DMS 273 treated with DMSO at 0.1 percent for 48 hours (cell line): ENCODE results near the gene RMDN3.
A peak's percentile ranks its signal among the peaks of the same experiment; 100 is the strongest.

Experiments
- DNase-seq: peaks from one replicate; lab custom pipeline; 2025; lab: John Stamatoyannopoulos, UW

RMDN3 gene

DNA sequence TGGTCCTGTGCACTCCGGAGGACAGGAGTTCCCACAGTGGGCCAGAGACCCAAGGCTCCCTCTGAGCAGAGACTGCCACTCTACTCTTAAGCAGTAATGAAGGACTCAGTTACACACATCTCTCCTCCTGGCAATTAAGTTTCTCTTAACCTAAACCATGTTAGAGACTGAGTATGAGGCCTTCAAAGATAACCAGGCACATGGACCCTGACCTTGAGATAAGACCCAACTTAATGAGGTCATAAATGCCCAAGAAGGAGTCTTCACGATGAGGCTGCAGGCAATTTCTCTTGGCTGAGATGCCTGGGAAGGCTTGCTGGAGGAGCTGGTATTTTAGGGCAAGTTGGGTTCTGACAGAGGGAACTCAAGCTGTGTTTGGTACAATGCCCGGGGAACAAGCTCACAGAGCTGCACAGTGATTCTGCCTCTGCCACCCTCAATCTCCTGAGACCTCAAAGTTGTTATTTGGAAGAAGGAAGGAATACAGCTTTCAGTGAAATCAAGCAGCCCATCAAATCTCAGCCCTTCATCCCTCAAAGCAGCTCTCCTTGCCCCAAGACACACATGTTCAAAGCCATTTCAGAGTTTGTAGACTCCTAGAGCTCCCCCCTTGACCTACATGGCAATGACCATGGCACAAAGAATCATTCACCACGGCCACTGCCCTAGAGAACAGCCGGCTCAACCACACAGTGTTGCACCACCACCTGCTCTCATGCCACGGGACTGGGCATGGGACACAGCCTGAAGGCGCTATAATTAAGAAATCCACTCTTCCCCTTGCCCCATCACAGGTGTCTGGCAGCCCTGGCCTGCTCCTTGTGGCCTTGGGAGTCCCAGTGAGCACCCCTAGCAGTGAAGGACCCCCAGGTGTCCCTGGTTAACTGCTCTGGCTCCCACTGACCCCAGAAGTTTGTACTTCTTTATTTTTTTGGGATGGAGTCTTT lies 7.1 kb downstream of the RMDN3 start:
- no peak for DNase-seq

DNA sequence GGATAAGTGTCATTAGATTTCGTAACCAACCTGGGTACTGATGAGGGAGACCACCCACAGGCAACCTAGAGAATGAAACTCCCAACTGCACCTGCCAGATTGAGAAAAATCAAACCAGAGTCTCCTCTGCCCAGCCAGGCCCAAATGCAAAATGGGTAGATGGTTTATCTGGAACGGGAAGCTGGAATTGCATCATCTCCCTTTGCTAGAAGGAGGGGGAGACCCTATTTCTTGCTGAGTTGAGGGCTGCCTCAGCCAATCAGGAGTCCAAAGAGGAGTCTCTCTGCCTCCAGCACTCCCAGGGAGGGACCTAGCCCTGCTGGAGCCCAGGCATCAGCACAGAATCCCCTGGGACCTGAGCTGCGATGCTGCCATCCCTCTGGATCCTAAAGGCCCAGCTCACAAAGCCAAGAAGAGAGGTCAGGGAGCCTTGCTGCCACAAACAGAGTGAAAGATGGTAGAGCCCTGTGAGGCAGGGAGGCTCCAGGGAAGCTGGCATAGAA lies 8.1 kb downstream of the RMDN3 start:
- DNase-seq = no peak

DNA sequence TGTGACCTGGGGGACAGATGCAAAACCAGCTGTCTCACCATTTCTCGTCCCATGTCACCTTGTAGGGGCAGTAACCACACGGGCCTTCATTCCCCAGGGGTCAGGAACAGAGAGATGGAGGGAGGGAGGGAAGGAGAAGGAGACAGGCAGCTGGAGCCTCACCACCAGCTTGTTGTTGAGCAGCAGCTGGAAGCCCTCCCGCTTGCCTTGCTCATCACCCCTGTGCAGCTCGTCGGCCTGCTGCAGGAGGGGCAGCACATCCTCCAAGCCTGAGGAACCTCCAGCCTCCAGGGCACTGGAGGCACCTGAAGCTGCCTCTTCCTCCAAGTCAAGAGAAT lies 10.3 kb downstream of the RMDN3 start:
- no peak for DNase-seq

DNA sequence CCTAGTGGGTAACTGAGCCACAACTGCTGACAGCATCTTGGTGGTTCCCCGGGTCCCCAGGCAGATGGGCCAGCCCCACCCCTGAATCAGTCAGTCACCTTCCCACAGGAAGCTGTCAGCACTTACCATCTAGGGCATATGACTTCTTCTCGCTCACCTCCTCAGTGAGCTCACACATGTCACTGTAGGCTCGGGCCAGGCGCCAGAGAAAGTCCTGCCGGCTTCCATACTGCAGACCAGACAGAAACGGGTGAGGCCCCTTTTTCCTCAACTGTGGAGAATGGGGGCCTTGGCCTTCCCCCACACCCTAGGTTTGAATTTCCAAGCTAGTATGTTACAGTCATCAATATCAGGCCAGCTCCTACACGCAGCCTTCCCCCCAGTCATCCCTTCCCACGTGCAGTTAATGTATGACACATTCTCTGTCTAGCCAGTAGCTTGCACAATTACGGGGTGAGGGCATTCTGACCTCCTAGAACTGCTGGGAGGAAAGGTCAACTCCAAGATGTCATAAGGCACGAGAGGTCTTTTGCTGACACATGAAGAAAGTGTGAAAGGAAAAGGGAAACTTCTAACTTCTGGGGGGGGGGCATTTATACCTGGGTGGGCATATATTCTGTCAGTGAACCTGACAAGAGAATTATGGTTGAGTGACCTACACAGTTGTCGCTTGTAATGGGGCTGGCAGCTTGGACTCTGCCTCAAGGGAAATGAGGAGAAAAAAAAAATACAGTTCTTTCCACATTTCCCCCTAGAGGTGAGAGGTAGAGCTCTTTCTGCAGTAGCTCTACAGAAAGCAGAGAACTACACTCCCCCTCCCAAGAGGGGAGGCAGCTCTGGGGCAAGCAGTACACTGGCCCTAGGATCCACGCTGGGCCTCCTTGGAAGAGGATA lies 10.9 kb downstream of the RMDN3 start:
- no peak for DNase-seq

DNA sequence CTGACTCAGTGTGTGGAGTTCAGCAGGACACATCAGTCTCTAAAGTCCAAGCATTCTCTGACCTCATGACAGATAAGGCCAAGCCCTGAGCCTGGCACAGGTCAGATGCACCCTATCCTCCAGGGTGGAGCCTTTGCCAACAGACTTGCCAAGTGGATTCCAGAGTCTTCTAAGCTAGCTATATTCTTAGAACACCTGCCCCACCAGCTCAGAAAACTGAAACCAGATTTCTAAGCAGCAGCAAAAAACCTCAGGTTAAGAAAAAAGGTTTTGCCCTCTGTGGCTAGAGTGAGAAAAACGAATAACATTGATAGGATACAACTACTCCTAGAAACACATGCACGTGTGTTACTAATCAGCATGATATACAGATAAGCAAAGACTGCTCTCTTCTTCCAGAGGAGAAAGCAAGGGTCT lies 11.6 kb downstream of the RMDN3 start:
- DNase-seq = no peak

DNA sequence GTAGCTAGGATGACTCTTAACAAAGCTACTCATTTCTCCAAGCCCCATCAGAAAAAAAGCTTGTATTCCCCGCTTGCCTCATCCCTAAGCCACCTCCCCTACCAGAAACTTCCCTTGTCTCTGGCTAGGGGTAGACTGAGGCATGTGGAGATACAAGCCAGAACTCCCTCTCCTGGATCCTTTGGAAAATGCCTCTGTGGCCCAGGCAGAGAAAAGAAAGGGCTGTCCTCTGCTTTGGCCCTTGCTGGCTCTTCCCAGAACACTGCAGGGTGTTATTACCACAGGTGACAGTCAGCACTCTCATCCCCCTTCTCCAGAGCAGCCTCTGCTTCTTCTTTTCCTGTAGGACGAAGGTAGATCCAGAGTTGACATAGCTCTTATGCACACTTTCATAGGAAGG lies 15.2 kb downstream of the RMDN3 start:
- DNase-seq = no peak

DNA sequence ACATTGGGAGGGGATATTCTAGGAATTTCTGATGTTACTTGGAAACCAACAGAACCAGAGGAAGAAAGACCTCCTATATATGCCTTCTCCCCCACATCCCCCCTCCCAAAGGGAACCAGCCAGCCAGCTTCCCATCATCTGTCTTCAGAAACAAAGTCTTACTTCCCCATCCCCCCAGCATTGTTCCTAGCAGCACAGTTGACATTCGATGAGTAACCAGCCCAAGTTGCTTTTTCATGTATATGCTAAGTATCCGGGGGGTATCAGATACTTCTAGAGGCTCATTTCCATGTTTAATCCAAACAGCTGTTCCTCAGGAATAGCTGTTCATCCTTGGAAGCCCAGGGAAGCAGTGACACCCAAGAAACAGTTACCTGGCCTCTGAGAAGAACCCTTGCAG lies 16.0 kb downstream of the RMDN3 start:
- no peak for DNase-seq

DNA sequence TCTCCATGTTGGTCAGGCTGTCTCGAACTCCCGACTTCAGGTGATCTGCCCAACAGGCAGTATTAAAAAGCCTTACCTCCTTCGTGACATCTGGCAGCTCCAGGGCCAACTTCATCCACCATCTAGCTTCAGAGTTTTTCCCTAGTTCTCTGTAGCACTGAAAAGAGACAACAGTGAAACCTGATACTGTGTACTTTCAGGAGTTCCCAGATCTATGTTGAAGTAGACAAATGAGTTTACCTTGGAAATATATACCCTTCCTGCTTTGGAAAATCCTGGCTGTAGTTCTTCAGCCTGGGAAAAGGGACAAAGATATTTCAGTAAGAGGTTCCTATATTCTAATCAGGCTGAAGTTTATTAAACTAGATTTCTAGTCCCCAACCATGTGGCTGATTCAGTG lies 18.0 kb downstream of the RMDN3 start:
- DNase-seq = no peak

DNA sequence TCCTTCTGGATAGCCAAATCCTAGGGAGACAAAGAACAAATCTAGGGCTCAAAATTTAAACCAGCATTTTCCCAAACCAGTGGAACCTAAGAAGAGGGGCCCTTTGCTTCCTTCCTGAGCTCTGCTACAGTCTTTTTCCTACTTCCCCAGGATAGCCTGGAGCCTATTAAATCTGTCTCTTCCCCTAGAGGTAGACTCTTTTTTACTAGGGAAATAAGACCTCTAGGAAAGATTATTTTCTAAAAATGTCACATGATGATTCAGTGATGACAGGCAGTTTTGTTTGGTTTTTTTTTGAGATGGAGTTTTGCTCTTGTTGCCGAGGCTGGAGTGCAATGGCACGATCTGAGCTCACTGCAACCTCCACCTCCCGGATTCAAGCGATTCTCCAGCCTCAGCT lies 18.5 kb downstream of the RMDN3 start:
- no peak for DNase-seq

DNA sequence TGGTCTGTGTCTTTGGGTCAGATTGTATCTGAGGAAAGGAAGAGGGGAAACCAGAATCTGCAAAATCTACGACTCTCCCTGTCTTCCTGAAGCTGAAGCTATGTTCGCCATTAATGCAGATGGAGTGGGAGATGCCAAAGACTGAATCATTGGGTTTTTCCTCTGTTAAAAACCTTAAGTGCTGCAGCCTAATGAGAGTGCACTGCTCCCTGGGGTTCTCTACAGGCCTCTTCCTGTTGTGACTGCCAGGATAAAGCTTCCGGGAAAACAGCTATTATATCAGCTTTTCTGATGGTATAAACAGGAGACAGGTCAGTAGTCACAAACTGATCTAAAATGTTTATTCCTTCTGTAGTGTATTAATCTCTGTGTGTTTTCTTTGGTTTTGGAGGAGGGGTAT lies 24.0 kb downstream of the RMDN3 start:
- no peak for DNase-seq

DNA sequence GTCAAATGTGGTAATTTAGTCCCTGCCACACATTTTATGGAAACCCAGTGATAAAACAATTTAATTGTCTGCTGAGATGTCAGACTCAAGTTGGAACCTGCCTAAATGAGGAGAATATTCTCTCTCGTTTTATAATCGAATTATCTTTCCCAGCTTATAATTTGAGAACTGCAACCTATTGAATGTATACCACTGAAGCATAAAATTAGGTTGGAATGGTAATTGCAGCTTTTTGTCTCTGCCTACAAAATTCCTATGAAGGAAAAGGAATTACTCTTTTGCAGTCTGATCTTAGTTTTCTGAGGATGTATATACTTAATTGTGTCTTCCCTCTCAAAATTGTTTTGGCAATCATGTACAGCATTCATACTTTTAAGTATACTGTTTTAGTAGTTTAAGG lies 31.1 kb downstream of the RMDN3 start:
- DNase-seq = no peak

DNA sequence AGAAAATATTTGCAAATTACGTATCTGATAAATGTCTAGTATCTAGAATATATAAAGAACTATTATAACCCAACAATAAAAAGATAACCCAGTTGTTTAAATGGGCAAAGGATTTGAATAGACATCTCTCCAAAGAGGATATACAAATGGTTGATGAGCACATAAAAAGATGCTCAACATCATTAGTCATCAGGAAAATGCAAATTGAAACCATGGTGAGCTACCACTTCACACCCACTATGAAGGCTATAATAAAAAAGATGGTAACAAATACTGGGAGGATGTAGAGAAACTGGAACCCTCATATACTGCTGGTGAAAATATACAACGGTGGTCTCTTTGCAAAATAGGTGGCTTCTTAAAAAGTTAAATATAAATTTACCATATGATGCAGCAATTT lies 32.1 kb downstream of the RMDN3 start:
- no peak for DNase-seq

DNA sequence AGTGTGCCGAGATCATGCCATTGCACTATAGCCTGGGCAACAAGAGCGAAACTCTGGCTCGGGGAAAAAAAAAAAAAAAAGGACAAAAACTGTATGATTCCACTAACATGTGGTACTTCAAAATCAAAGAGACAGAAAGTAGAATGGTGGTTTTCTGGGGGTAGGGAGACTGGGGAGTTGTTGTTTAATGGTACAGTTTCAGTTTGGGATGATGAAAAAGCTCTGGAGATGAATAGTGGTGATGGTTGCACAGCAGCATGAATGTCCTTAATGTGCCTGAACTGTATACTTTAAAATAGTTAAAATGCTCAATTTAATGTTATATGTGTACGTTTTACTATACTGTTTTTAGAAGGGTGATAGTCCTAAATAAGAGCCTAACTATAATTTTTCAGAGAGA lies 32.7 kb downstream of the RMDN3 start:
- no peak for DNase-seq

DNA sequence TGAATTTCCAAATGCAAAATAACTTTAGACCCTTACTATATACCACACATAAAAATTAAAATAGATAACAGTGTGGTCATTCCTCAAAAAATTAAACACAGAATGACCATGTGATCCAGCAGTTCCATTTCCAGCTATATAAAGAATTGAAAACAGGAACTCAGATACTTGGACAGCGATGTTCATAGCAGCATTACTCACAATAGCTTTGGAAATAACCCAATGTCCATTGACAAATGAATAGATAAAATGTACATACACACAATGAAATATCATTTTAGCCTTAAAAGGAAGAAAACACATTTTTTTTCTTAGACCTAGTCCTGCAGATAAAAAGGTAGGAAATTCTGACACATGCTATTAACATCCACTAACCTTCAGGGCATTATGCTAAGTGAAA lies 33.4 kb downstream of the RMDN3 start:
- DNase-seq = no peak

DNA sequence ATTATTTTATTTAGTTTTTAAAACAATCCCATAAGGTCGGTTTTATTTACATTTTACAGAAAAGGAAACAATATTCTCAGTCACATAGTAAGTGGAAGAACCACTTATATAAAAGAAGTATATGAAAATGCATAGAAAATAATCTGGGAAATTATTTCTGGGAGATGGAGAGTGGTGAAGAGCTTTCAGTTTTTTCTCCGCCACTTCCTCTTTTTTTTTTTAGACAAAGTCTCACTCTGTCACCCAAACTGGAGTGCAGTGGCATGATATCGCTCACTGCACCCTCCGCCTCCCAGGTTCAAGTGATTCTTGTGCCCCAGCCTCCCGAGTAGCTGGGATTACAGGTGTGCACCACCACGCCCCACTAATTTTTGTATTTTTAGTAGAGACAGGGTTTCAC lies 38.9 kb downstream of the RMDN3 start:
- no peak for DNase-seq

DNA sequence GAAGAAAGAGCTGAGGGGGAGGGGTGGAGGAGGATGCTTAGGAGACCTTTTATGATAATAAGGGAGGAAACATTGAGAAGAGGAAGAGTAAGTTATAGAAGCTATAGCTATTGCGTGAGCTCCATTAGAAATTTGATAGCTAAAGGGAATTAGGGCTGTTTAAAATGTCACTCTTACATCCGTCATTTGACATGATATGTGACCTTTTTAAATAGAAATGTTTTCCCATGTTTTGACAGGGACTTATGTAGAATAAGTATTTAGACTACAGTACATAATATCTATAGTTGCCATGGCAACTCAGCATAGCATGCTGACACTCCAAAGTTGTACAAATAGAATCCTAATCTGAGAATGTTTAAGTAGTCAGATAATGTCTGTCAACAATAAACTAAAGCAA lies 40.9 kb downstream of the RMDN3 start:
- DNase-seq = no peak

DNA sequence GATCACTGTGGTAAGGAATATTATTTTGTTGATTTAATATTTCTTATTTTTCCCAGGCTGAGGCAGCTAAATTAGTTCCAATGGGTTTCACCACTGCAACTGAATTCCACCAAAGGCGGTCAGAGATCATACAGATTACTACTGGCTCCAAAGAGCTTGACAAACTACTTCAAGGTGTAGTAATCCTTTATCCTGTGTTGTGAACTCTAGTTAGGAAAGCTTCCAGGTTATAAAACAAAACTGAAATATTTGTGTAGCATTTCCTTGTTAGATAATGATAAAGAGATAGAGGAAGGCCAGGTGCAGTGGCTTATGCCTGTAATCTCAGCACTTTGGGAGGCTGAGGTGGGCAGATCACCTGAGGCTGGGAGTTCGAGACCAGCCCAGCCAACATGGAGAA lies 48.9 kb downstream of the RMDN3 start:
- DNase-seq = no peak

DNA sequence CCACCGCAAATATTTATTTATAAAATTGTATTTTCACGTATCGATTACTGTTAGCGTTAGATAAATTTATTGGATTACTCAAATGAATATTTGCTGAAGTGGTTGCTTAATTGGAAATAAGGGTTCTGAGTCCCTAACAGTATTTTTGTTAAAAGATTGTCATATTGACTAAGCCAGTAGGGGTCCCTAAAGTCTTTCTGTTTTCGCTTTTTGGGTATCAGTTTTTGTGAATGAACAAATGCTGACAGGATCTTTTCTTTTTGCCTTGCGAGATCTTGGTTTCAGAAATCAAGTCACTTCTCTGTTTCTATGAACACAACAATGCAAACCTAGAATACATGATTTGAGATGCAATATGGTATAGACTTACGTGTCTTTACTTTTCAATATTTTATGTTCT lies 53.0 kb downstream of the RMDN3 start:
- no peak for DNase-seq

DNA sequence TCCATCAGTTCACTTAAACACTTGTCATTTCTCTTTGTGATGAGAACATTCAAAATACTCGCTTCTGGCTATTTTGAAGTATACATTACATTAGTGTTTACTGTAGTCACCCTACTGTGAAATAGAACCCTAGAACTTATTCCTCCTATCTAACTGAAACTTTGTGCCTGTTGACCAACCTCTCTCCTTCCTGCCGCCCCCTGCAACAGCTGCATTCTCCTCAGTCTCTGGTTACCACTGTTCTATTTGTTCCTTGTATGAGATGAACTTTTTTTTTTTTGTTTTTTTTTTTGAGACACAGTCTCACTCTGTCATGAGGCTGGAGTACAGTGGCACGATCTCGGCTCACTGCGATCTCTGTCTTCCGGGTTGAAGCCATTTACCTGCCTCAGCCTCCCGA lies 57.1 kb downstream of the RMDN3 start:
- DNase-seq = no peak

DNA sequence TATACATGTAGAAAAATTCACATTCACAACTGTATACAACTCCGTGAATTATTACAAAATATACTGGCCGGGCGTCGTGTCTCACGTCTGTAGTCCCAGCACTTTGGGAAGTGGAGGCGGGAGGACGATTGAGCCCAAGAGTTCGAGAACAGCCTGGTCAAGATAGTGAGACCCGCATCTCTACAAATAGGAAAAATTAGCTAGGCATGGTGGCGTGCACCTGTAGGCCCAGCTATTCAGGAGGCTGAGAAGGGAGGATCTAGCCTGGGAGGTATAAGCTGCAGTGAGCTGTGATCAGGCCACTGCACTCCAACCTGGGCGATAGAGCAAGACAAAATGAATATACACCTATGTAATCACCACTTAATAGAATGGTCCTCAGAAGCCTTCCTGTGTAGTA lies 58.8 kb downstream of the RMDN3 start:
- no peak for DNase-seq

DNA sequence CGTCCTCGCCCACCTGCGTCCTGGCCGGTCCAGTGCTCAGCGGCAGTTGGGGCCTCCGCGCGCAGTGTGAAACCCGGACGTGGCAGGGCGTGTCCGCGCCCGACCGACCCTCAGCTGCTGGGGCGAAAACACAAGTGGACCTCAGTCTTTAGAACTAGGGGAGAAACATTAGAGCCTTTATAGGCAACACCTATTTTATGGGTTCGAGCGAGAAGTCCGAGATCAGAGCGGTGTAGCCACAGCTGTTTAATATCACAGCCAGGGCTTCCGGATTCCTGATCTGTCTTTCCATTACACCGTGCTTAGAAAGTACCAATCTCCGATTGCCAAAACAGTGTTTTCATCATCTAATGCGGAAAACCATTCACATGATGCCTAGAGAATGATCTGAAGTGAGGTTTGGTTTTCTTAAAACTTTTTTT lies 59.6 kb downstream of the RMDN3 start:
- DNase-seq = no peak

DNA sequence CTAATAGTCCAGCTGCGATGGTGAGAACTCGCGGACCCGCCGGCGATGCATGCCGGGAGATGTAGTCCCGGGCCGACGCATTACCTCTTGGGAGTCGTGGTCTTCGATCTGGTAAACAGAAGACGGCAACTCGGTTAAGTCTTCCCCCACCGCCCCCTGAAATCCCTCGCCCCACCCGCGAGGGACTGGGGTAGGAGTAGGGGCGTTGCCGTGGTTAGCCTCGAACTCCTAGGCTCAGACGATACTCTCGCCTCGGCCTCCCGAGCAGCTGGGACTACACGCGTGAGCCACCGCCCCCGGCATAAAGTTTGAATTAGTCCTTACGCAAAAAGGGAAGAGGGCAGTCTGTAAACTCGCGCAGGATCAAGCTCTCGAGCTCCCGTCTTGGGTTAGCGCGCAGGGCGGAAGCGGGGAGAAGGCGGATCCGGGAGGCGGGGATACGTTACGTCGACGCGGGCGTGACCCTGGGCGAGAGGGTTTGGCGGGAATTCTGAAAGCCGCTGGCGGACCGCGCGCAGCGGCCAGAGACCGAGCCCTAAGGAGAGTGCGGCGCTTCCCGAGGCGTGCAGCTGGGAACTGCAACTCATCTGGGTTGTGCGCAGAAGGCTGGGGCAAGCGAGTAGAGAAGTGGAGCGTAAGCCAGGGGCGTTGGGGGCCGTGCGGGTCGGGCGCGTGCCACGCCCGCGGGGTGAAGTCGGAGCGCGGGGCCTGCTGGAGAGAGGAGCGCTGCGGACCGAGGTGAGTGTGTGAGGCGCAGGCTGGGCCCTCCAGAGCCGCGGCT lies 60.2 kb downstream of the RMDN3 start, which contains the start of gene RAD51:
Gene RAD51, plus strand, starts transcription at position 487 of the 781 bp plus-strand sequence. CDS start 3,585 bp downstream, outside the sequence.
- DNase-seq = peak; percentile 51
